Measurements from ENCODE around the gene NKAIN4.

- TF ChIP-seq FOXM1 (IDR thresholded peaks at IDR 0.05; ENCODE audit: borderline replicate concordance) (no peak), LEF1 (IDR thresholded peaks at IDR 0.05; ENCODE audit: borderline replicate concordance) (no peak), ELF4 (IDR thresholded peaks at IDR 0.05) (no peak), FOXK2 (IDR thresholded peaks at IDR 0.05) (no peak), TARDBP (IDR thresholded peaks at IDR 0.05) (no peak)
These were observed 9.8 kb downstream of the NKAIN4 start for GRCh38 chr20:63244468-63244867.
